Measurements from ENCODE around the gene PHACTR3.

The PHACTR3 gene

DNA sequence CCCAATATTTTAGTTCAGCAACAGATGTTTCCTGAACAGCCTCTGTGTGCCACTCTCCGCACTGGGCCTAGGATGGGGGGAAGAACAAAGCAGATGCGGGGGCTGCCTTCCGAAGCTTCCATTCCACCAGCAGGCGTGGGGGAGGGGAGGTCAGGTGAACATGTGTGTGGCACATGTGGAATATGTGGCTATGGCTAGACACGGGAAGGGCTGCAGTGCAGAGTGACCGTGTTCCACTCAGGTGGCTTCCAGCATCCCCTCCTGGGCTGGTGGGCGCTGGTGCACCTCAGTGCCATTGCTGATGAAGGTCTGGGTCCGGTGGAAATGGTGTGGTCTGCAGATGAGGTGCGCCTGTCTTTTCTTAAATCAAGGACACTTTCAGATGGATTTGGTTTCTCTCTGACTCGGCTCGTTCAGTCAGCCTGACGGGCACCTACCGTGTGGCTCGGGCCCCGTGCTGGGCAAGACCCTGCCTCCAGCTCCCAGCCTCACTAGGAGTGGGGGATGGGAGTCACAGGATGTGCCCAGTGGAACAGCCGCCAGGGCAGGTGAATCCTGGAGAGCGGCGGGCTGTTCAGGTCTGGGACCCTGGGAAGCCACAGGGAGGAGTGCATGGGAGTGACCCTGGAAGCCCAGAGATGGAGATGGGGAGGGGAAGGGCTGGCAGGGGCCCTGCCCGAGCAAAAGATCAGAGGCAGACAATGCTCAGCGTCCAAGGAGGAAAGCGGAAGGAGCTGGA lies 218.1 kb downstream of the PHACTR3 start:
- no peaks in the 10 kb centered on the region for H3K9me2 ChIP-seq (replicated peaks; ENCODE audit: control insufficient read depth, low read length)
- H3K79me2 ChIP-seq (ENCODE audit: control insufficient read depth, low read length) = no peaks in the 10 kb centered on the region
- no peaks in the 10 kb centered on the region for H3K9me3 ChIP-seq (ENCODE audit: control insufficient read depth, insufficient read depth, low read length)
- H4K20me1 ChIP-seq (ENCODE audit: control insufficient read depth, insufficient read depth, low read depth, low read length) = no peaks in the 10 kb centered on the region
- no peaks in the 10 kb centered on the region for H3K4me1 ChIP-seq (ENCODE audit: control insufficient read depth, low read length)
- H3K27ac ChIP-seq (ENCODE audit: low read depth, low read length) = no peak overlapping the region
- H3K27me3 ChIP-seq (ENCODE audit: control insufficient read depth, low read length) = no peaks in the 10 kb centered on the region
- no peak for TF ChIP-seq EZH2phosphoT487 (IDR thresholded peaks at IDR 0.05; ENCODE audit: borderline replicate concordance, low read length)
- TF ChIP-seq, protein P1, sequence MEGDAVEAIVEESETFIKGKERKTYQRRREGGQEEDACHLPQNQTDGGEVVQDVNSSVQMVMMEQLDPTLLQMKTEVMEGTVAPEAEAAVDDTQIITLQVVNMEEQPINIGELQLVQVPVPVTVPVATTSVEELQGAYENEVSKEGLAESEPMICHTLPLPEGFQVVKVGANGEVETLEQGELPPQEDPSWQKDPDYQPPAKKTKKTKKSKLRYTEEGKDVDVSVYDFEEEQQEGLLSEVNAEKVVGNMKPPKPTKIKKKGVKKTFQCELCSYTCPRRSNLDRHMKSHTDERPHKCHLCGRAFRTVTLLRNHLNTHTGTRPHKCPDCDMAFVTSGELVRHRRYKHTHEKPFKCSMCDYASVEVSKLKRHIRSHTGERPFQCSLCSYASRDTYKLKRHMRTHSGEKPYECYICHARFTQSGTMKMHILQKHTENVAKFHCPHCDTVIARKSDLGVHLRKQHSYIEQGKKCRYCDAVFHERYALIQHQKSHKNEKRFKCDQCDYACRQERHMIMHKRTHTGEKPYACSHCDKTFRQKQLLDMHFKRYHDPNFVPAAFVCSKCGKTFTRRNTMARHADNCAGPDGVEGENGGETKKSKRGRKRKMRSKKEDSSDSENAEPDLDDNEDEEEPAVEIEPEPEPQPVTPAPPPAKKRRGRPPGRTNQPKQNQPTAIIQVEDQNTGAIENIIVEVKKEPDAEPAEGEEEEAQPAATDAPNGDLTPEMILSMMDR (IDR thresholded peaks at IDR 0.05; ENCODE audit: low read depth, low read length, poor library complexity, severe bottlenecking) = no peak
- H3K4me2 ChIP-seq (ENCODE audit: low read length) = no peak overlapping the region
- H3K36me3 ChIP-seq (ENCODE audit: control insufficient read depth, low read length) = no peaks in the 10 kb centered on the region
- no peaks in the 10 kb centered on the region for H3F3A ChIP-seq (ENCODE audit: control insufficient read depth, insufficient read depth)
- no peak overlapping the region for H3K4me3 ChIP-seq (ENCODE audit: low read length)

DNA sequence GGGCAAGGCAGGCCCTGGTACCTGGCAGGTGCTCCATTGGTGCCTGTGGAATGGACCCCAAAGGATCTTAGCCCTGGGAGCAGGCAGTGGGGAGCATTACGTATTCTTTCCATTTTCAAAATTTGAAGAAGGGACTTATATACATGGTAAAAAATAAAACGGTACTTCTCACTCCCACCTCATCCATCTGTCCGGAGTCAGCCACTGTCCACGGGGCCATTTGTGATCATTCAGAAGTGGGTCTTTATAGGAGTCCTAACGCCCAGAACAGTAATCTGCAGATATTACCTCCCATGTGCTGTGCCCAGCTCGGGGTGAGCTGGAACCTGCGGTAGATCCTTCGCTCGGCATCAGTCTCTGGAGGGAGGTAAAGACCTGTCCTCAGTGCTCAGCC lies 218.7 kb downstream of the PHACTR3 start:
- Histone ChIP-seq H3K27ac (ENCODE audit: low read depth, low read length) (no peak overlapping the region), H3K27me3 (ENCODE audit: control insufficient read depth, low read length) (no peaks in the 10 kb centered on the region), H3K36me3 (ENCODE audit: control insufficient read depth, low read length) (no peaks in the 10 kb centered on the region), H3F3A (ENCODE audit: control insufficient read depth, insufficient read depth) (no peaks in the 10 kb centered on the region), H4K20me1 (ENCODE audit: control insufficient read depth, insufficient read depth, low read depth, low read length) (no peaks in the 10 kb centered on the region), H3K4me1 (ENCODE audit: control insufficient read depth, low read length) (no peaks in the 10 kb centered on the region), H3K79me2 (ENCODE audit: control insufficient read depth, low read length) (no peaks in the 10 kb centered on the region), H3K9me3 (ENCODE audit: control insufficient read depth, insufficient read depth, low read length) (no peaks in the 10 kb centered on the region), H3K9me2 (replicated peaks; ENCODE audit: control insufficient read depth, low read length) (no peaks in the 10 kb centered on the region), H3K4me3 (ENCODE audit: low read length) (no peak overlapping the region), H3K4me2 (ENCODE audit: low read length) (no peak overlapping the region)
- no peak for TF ChIP-seq EZH2phosphoT487 (IDR thresholded peaks at IDR 0.05; ENCODE audit: borderline replicate concordance, low read length)
- TF ChIP-seq, protein P1 (IDR thresholded peaks at IDR 0.05; ENCODE audit: low read depth, low read length, poor library complexity, severe bottlenecking) = no peak

DNA sequence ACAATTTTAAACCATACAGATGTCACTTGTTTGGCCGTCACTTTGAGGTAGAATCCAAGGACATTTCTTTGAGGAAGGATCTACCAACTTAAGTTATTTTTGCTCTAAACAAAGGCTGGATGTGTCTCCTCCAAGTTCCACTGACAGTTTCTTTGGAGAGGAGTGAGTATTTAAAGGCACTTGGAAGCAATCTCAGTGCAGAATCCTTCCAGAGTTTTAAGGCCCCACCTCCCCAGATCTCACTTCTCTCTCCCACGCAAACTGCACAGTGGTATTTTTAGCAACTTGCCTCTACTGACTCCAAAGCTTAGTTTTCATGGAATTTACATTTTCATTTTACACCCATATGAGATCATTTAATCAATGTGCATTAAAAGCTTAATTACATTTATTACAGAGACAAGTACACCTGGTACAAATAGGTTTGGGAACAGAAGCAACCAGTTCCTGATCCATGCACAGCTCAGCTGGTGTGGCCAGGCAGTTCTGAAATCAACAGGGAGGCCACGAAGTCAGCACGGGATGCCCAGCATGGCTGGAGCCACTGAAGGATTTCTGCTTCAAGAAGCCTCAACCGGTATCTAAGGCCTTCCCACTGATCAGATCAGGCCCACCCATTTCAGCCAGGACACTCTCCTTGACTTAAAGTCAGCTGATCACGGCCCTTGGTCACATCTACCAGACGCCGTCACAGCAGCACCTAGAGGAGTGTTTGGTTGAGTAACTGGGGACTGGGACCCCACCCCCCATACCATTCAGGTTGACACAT lies 219.3 kb downstream of the PHACTR3 start:
- Histone ChIP-seq H3K4me3 (ENCODE audit: low read length) (no peak overlapping the region), H3K36me3 (ENCODE audit: control insufficient read depth, low read length) (no peaks in the 10 kb centered on the region), H3F3A (ENCODE audit: control insufficient read depth, insufficient read depth) (no peaks in the 10 kb centered on the region), H3K4me1 (ENCODE audit: control insufficient read depth, low read length) (no peaks in the 10 kb centered on the region), H3K9me2 (replicated peaks; ENCODE audit: control insufficient read depth, low read length) (no peaks in the 10 kb centered on the region), H3K9me3 (ENCODE audit: control insufficient read depth, insufficient read depth, low read length) (no peaks in the 10 kb centered on the region), H3K27me3 (ENCODE audit: control insufficient read depth, low read length) (no peaks in the 10 kb centered on the region), H3K27ac (ENCODE audit: low read depth, low read length) (no peak overlapping the region), H4K20me1 (ENCODE audit: control insufficient read depth, insufficient read depth, low read depth, low read length) (no peaks in the 10 kb centered on the region), H3K79me2 (ENCODE audit: control insufficient read depth, low read length) (no peaks in the 10 kb centered on the region), H3K4me2 (ENCODE audit: low read length) (no peak overlapping the region)
- TF ChIP-seq, protein P1 (IDR thresholded peaks at IDR 0.05; ENCODE audit: low read depth, low read length, poor library complexity, severe bottlenecking) = no peak
- TF ChIP-seq EZH2phosphoT487 (IDR thresholded peaks at IDR 0.05; ENCODE audit: borderline replicate concordance, low read length) = no peak
